HEK293 (cell line): ENCODE results near the gene CFAP58.
A peak's percentile ranks its signal among the peaks of the same experiment; 100 is the strongest.

Experiments used
- CTCF ChIA-PET: fragments of 350-600 bp; formaldehyde crosslinking; extraction: SDS; loops from one replicate; lab custom pipeline; 2021; ENCODE audit warnings: antibody characterized with exemption; lab: Yijun Ruan, JAX
- POLR2A ChIA-PET: fragments of 300-600 bp; formaldehyde crosslinking; extraction: SDS; loops from one replicate; lab custom pipeline; 2020; ENCODE audit warnings: antibody characterized with exemption, inconsistent platforms; lab: Yijun Ruan, JAX
- H3K27ac ChIP-seq: fragments of 200-500 bp; sonication (Bioruptor generic); 2 replicates; pipeline ENCODE4 v1.5.1; 2014; ENCODE audit warnings: low read depth, low read length, control low read depth, inconsistent platforms; ENCODE audit errors: extremely low read depth
- H3K36me3 ChIP-seq, 2 experiments: fragments of 200-500 bp in 1 of 2; sonication (Bioruptor generic) in 1 of 2; 1 replicate in 1 of 2; 2 replicates in 1 of 2; pipeline ENCODE4 v1.5.1; 2014 to 2017; ENCODE audit warnings: inconsistent platforms in 2 of 2, low read length in 2 of 2; ENCODE audit not compliant: control insufficient read depth in 2 of 2, insufficient read depth in 1 of 2
- H3K4me1 ChIP-seq: fragments of 200-500 bp; sonication (Bioruptor generic); 2 replicates; pipeline ENCODE4 v1.5.1; 2014; ENCODE audit warnings: mild to moderate bottlenecking, low read length, inconsistent platforms; ENCODE audit not compliant: control insufficient read depth, insufficient read depth
- H3K4me3 ChIP-seq: 2 replicates; pipeline ENCODE4 v1.5.1; 2011; ENCODE audit warnings: low read depth, mild to moderate bottlenecking, control low read depth, low read length, moderate library complexity
- H3K9me3 ChIP-seq: fragments of 200-500 bp; sonication (Bioruptor generic); 2 replicates; pipeline ENCODE4 v1.5.1; 2014; ENCODE audit warnings: low read depth, low read length, inconsistent platforms; ENCODE audit not compliant: control insufficient read depth, insufficient read depth
- BCL11B ChIP-seq: fragments of 450-650 bp; formaldehyde crosslinking; IDR thresholded peaks from 2 replicates; pipeline ENCODE4 v1.5.1; 2016; ENCODE audit warnings: low read depth, missing biosample characterization, missing genetic modification characterization
- FEZF1 ChIP-seq: fragments of 450-650 bp; formaldehyde crosslinking; IDR thresholded peaks from 2 replicates; pipeline ENCODE4 v1.5.1; 2016; ENCODE audit warnings: missing biosample characterization, missing genetic modification characterization
- KLF10 ChIP-seq: fragments of 450-650 bp; IDR thresholded peaks from 2 replicates; pipeline ENCODE4 v1.5.1; 2018; ENCODE audit warnings: missing biosample characterization, mild to moderate bottlenecking, missing genetic modification characterization
- MYNN ChIP-seq: fragments of 450-650 bp; formaldehyde crosslinking; IDR thresholded peaks from 2 replicates; pipeline ENCODE4 v1.5.1; 2016; ENCODE audit warnings: missing biosample characterization, missing genetic modification characterization, borderline replicate concordance
- ZFP69B ChIP-seq: fragments of 450-650 bp; formaldehyde crosslinking; IDR thresholded peaks from 2 replicates; pipeline ENCODE4 v1.5.1; 2016; ENCODE audit warnings: missing biosample characterization, missing genetic modification characterization
- ZNF174 ChIP-seq: fragments of 450-650 bp; formaldehyde crosslinking; IDR thresholded peaks from 2 replicates; pipeline ENCODE4 v1.5.0; 2017; ENCODE audit warnings: missing biosample characterization, mild to moderate bottlenecking, missing genetic modification characterization
- ZNF221 ChIP-seq: fragments of 450-650 bp; formaldehyde crosslinking; IDR thresholded peaks from 2 replicates; pipeline ENCODE4 v1.5.1; 2017; ENCODE audit warnings: missing biosample characterization, missing genetic modification characterization, borderline replicate concordance
- ZNF280D ChIP-seq: fragments of 450-650 bp; formaldehyde crosslinking; IDR thresholded peaks from 2 replicates; pipeline ENCODE4 v1.5.1; 2016; ENCODE audit warnings: missing biosample characterization, missing genetic modification characterization
- ZNF366 ChIP-seq: fragments of 450-650 bp; formaldehyde crosslinking; conservative IDR thresholded peaks from 2 replicates; pipeline ENCODE4 v1.5.1; 2016; ENCODE audit warnings: missing biosample characterization, missing genetic modification characterization
- ZNF394 ChIP-seq: fragments of 450-650 bp; formaldehyde crosslinking; IDR thresholded peaks from 2 replicates; pipeline ENCODE4 v1.5.1; 2016; ENCODE audit warnings: missing biosample characterization, missing genetic modification characterization, mild to moderate bottlenecking, moderate library complexity, borderline replicate concordance
- ZNF488 ChIP-seq: fragments of 450-650 bp; formaldehyde crosslinking; IDR thresholded peaks from 2 replicates; pipeline ENCODE4 v1.5.1; 2016; ENCODE audit warnings: missing biosample characterization, missing genetic modification characterization
- ZNF521 ChIP-seq: fragments of 450-650 bp; formaldehyde crosslinking; IDR thresholded peaks from 2 replicates; pipeline ENCODE4 v1.5.1; 2017; ENCODE audit warnings: missing biosample characterization, mild to moderate bottlenecking, missing genetic modification characterization
- ZNF677 ChIP-seq: fragments of 450-650 bp; IDR thresholded peaks from 2 replicates; pipeline ENCODE4 v1.5.0; 2018; ENCODE audit warnings: missing biosample characterization, mild to moderate bottlenecking, missing genetic modification characterization, moderate library complexity
- ZNF701 ChIP-seq: fragments of 450-650 bp; formaldehyde crosslinking; IDR thresholded peaks from 2 replicates; pipeline ENCODE4 v1.5.1; 2016; ENCODE audit warnings: missing biosample characterization, missing genetic modification characterization
- ZNF777 ChIP-seq: fragments of 450-650 bp; formaldehyde crosslinking; IDR thresholded peaks from 2 replicates; pipeline ENCODE4 v1.5.1; 2017; ENCODE audit warnings: missing biosample characterization, missing genetic modification characterization, borderline replicate concordance
- ZXDB ChIP-seq: fragments of 450-650 bp; formaldehyde crosslinking; IDR thresholded peaks from 2 replicates; pipeline ENCODE4 v1.5.1; 2016; ENCODE audit warnings: missing biosample characterization, missing genetic modification characterization
- TF ChIP-seq, protein P1 (sequence below): fragments of 450-650 bp; formaldehyde crosslinking; IDR thresholded peaks from 2 replicates; pipeline ENCODE4 v1.5.1; 2016; ENCODE audit warnings: missing biosample characterization, missing genetic modification characterization

CFAP58 gene

DNA sequence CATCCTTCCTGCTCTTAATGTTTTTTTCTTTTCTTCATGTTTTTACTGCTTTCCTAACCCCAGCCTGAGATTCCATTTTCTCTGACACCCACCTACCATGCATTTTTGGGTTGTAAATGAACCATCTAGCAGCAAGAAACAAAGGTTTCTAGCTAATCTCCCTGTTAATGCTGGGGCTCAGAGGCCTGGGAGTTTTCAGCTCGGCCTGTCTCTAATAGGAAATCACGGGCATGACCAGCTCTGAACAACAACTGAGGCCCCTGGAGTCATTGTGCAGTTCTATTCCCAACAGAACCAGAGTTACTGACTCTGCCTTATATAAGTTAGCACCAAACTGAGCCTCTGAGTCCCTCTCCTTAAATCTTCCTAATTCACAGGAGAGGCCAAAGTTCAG lies 134.8 kb downstream of the CFAP58 start:
- no peaks in the 10 kb centered on the region for H3K4me1 ChIP-seq
- ChIA-PET CTCF (no interaction called here), POLR2A (no interaction called here)
- no peaks in the 10 kb centered on the region for H3K9me3 ChIP-seq
- TF ChIP-seq KLF10 (tag by site-specific recombination), result no peak
- no peak for TF ChIP-seq BCL11B (tag by site-specific recombination)
- no peak for TF ChIP-seq ZNF777 (tag by site-specific recombination)
- no peak for TF ChIP-seq ZFP69B (tag by site-specific recombination)
- TF ChIP-seq ZNF521, result no peak
- no peak for TF ChIP-seq MYNN (tag by site-specific recombination)
- no peak for TF ChIP-seq ZNF677
- TF ChIP-seq ZNF174 (tag by site-specific recombination), result no peak
- no peak for TF ChIP-seq ZNF280D (tag by site-specific recombination)
- TF ChIP-seq ZNF488, result no peak
- TF ChIP-seq ZXDB, result no peak
- no peak for TF ChIP-seq ZNF221 (tag by site-specific recombination)
- no peak for TF ChIP-seq ZNF366 (tag by site-specific recombination)
- TF ChIP-seq, protein P1, sequence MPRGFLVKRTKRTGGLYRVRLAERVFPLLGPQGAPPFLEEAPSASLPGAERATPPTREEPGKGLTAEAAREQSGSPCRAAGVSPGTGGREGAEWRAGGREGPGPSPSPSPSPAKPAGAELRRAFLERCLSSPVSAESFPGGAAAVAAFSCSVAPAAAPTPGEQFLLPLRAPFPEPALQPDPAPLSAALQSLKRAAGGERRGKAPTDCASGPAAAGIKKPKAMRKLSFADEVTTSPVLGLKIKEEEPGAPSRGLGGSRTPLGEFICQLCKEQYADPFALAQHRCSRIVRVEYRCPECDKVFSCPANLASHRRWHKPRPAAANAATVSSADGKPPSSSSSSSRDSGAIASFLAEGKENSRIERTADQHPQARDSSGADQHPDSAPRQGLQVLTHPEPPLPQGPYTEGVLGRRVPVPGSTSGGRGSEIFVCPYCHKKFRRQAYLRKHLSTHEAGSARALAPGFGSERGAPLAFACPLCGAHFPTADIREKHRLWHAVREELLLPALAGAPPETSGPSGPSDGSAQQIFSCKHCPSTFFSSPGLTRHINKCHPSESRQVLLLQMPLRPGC (tag by site-specific recombination), result no peak
- TF ChIP-seq ZNF394 (tag by site-specific recombination), result no peak
- H3K36me3 ChIP-seq, result no peaks in the 10 kb centered on the region
- H3K4me3 ChIP-seq, result no peak overlapping the region
- H3K27ac ChIP-seq, result no peak overlapping the region

DNA sequence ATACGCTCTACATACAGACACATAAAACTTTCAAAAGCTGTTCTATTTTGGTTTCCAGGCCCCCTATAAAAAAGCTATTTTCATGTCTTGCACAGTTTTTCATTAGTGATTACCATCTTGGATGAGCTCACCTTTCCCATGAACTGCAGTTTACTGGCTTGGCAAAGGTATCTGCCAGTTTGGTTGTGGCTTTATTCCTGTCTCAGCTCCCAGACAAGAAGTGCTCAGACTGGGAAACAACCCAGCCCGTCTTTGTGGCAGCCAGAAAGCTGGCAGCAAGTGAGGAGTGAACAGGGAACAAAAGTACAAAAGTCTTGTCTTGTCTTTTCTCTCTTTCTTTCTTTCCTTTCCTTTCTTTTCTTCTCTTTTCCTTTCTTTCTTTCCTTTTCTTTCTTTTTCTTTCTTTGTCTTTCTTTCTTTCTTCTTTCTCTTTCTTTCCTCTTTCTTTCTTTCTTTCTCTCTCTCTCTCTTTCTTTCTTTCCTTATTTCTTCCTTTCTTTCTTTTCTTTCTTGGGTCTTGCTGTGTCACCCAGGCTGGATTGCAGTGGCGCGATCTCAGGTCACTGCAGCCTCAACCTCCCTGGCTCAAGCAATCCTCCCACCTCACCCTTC lies 138.8 kb downstream of the CFAP58 start:
- peak; percentile 72 for TF ChIP-seq ZNF366 (tag by site-specific recombination)
- no peak for TF ChIP-seq ZNF701 (tag by site-specific recombination)
- no peak for TF ChIP-seq FEZF1 (tag by site-specific recombination)
- Histone ChIP-seq H3K27ac (no peak overlapping the region), H3K4me3 (no peak overlapping the region), H3K9me3 (no peaks in the 10 kb centered on the region), H3K4me1 (no peaks in the 10 kb centered on the region), H3K36me3 (no peaks in the 10 kb centered on the region)
- CTCF ChIA-PET, result interaction anchor here (0.6 to 1.2 kb wide), 4 partner anchors 9 to 142 kb away, joined by 3 to 6 read pairs (median 3); no protein-coding TSS in a partner anchor
- POLR2A ChIA-PET, result no interaction called here
